Activated CD8-positive, alpha-beta T cell treated with anti-CD3 and anti-CD28 coated beads for 36 hours (primary cell): ENCODE results near the gene NFAM1. TPM values are rescaled to one million over a fixed set of nuclear protein-coding genes. Genes with fewer than 3 reads are reported as not detected.
A peak's percentile ranks its signal among the peaks of the same experiment; 100 is the strongest.

Experiments
- ATAC-seq: fragments of 200-7000 bp; cut with Tn5 transposase; one replicate; pipeline ENCODE4 v1.10.0; 2021; ENCODE audit warnings: mild to moderate bottlenecking, moderate library complexity
- CTCF ChIA-PET: fragments of 350-600 bp; sonication (Branson Sonifier 250); formaldehyde crosslinking; loops from one replicate; lab custom pipeline; 2021; ENCODE audit warnings: antibody characterized with exemption; lab: Charles Lee
- POLR2A ChIA-PET: fragments of 350-600 bp; sonication (Branson Sonifier 250); formaldehyde crosslinking; loops from one replicate; lab custom pipeline; 2021; ENCODE audit warnings: antibody characterized with exemption; lab: Charles Lee
- DNase-seq: peaks from one replicate; pipeline ENCODE4 v3.0.0-alpha.2; 2020
- H3K27ac Mint-ChIP-seq: one replicate; pipeline ENCODE4 v1.8.0; 2021; ENCODE audit warnings: mild to moderate bottlenecking, mixed read lengths
- H3K27me3 Mint-ChIP-seq: one replicate; pipeline ENCODE4 v1.8.0; 2021; ENCODE audit warnings: mixed read lengths
- H3K36me3 Mint-ChIP-seq: one replicate; pipeline ENCODE4 v1.8.0; 2021; ENCODE audit warnings: low read depth, mixed read lengths
- H3K4me1 Mint-ChIP-seq: one replicate; pipeline ENCODE4 v1.8.0; 2021; ENCODE audit warnings: low read depth, mixed read lengths
- H3K4me3 Mint-ChIP-seq: one replicate; pipeline ENCODE4 v1.8.0; 2021; ENCODE audit warnings: mild to moderate bottlenecking, moderate library complexity, mixed read lengths
- H3K9me3 Mint-ChIP-seq: one replicate; pipeline ENCODE4 v1.8.0; 2021; ENCODE audit warnings: mixed read lengths
- CTCF ChIP-seq: fragments of 200-600 bp; IDR thresholded peaks from one replicate; pipeline ENCODE4 v1.8.0; 2022; ENCODE audit warnings: antibody characterized with exemption, mild to moderate bottlenecking
- intact Hi-C: fragments of 100-400 bp; cut with micrococcal nuclease; formaldehyde crosslinking; loops from one replicate; pipeline ENCODE4 v1.10.0; 2022
- total RNA-seq, 2 experiments: library from RNA; stranded (reverse); gene quantifications; one replicate each; pipeline ENCODE4 v1.2.3, GENCODE V29; 2021

The NFAM1 gene
- total RNA-seq, 2 experiments from 2014 or later, result 0.16 TPM; not detected in 1

- TF ChIP-seq CTCF, result no peak
- no peaks in the 10 kb centered on the region for H3K36me3 Mint-ChIP-seq
- ATAC-seq (peak; percentile 77), DNase-seq (peak; percentile 31)
- CTCF ChIA-PET, result no interaction called here
- POLR2A ChIA-PET, result no interaction called here
- H3K4me1 Mint-ChIP-seq, result peaks cover 6% of the 10 kb centered on the region
- H3K4me3 Mint-ChIP-seq, result no peak overlapping the region
- no peaks in the 10 kb centered on the region for H3K9me3 Mint-ChIP-seq
- intact Hi-C loops, result no loop called here
- no peaks in the 10 kb centered on the region for H3K27me3 Mint-ChIP-seq
- no peak overlapping the region for H3K27ac Mint-ChIP-seq
Measured at GRCh38 chr22:42396621-42397331, 35.4 kb downstream of the NFAM1 start.

- no peaks in the 10 kb centered on the region for H3K27me3 Mint-ChIP-seq
- TF ChIP-seq CTCF, result no peak
- ChIA-PET POLR2A (no interaction called here), CTCF (no interaction called here)
- H3K9me3 Mint-ChIP-seq, result no peaks in the 10 kb centered on the region
- no peak overlapping the region for H3K27ac Mint-ChIP-seq
- ATAC-seq (no peak), DNase-seq (no peak)
- no peak overlapping the region for H3K4me3 Mint-ChIP-seq
- no peaks in the 10 kb centered on the region for H3K4me1 Mint-ChIP-seq
- intact Hi-C loops, result no loop called here
- H3K36me3 Mint-ChIP-seq, result no peaks in the 10 kb centered on the region
Measured at GRCh38 chr22:42389143-42389542, 43.1 kb downstream of the NFAM1 start.

GRCh38 chr22:42388130-42388797, 43.9 kb downstream of the NFAM1 start:
- Mint-ChIP-seq H3K27ac (no peak overlapping the region), H3K9me3 (no peaks in the 10 kb centered on the region), H3K36me3 (no peaks in the 10 kb centered on the region), H3K4me3 (no peak overlapping the region), H3K27me3 (no peaks in the 10 kb centered on the region), H3K4me1 (no peaks in the 10 kb centered on the region)
- no peak for TF ChIP-seq CTCF
- CTCF ChIA-PET, result no interaction called here
- POLR2A ChIA-PET, result no interaction called here
- intact Hi-C loops, result no loop called here
- ATAC-seq, result no peak
- no peak for DNase-seq

- Mint-ChIP-seq H3K36me3 (no peaks in the 10 kb centered on the region), H3K4me3 (no peak overlapping the region), H3K27me3 (no peaks in the 10 kb centered on the region), H3K9me3 (no peaks in the 10 kb centered on the region), H3K27ac (no peak overlapping the region), H3K4me1 (no peaks in the 10 kb centered on the region)
- no peak for DNase-seq
- no peak for ATAC-seq
- POLR2A ChIA-PET, result no interaction called here
- intact Hi-C loops, result no loop called here
- CTCF ChIA-PET, result no interaction called here
- no peak for TF ChIP-seq CTCF
Measured at GRCh38 chr22:42387631-42388030, 44.6 kb downstream of the NFAM1 start.

GRCh38 chr22:42385696-42386095, 46.5 kb downstream of the NFAM1 start:
- ChIA-PET CTCF (no interaction called here), POLR2A (no interaction called here)
- ATAC-seq (no peak), DNase-seq (no peak)
- intact Hi-C loops, result no loop called here
- Mint-ChIP-seq H3K27ac (no peak overlapping the region), H3K4me1 (no peaks in the 10 kb centered on the region), H3K4me3 (no peak overlapping the region), H3K27me3 (no peaks in the 10 kb centered on the region), H3K36me3 (no peaks in the 10 kb centered on the region), H3K9me3 (no peaks in the 10 kb centered on the region)
- no peak for TF ChIP-seq CTCF
